ENCODE data around the gene NPY5R.

The NPY5R gene

DNA sequence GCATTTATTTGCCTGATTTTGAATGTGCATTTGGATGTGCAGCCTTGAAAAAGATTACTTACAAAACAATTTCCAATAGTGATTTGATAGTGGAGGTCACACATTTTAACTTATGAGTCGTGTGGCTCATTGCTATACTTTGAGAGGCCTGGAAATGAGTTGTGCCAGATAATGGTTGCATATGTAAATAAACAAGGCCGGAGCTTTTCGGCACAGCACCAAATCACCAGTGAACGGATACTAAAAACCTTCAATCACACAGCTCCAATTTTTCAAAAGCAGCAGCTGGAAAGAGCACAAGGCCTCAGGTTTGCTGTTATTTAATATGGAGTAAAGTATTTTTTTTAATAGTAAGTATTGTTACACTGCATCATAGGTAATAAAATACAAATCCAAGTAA, 57.2 kb downstream of the NPY5R start:
- DNase-seq (no peak), ATAC-seq (replicated peaks) (no peak)
- no peaks in the 10 kb centered on the region for H3K4me1 Mint-ChIP-seq
- peaks cover 4 to 10% of the 10 kb centered on the region in 2 donors for H3K27me3 Mint-ChIP-seq
- H3K4me3 Mint-ChIP-seq: no peak overlapping the region
- no peaks in the 10 kb centered on the region for H3K9me3 Mint-ChIP-seq
- H3K36me3 Mint-ChIP-seq: no peaks in the 10 kb centered on the region
- no peak overlapping the region for H3K27ac Mint-ChIP-seq
